Measurements from ENCODE around the gene IP6K3.

DNA sequence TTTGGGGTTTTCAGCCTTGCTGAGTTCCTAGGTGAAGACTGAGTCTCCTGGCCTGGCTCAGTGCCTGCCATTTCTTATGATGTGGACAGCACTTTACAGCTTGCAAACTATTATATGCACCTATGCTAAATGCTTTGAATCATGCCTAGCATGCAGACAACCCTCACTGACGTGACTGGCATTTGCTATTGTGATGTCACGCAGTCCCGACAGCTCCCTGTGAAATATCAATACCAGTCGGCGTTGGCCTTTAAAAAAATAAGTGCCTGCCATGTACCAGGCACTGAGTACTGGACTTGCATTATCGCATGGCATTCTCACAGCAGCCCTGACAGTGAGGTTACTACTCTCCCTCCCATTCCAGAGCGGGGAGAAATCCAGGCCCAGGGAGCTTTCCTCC lies 70.7 kb downstream of the IP6K3 start:
- TF ChIP-seq, protein P1, sequence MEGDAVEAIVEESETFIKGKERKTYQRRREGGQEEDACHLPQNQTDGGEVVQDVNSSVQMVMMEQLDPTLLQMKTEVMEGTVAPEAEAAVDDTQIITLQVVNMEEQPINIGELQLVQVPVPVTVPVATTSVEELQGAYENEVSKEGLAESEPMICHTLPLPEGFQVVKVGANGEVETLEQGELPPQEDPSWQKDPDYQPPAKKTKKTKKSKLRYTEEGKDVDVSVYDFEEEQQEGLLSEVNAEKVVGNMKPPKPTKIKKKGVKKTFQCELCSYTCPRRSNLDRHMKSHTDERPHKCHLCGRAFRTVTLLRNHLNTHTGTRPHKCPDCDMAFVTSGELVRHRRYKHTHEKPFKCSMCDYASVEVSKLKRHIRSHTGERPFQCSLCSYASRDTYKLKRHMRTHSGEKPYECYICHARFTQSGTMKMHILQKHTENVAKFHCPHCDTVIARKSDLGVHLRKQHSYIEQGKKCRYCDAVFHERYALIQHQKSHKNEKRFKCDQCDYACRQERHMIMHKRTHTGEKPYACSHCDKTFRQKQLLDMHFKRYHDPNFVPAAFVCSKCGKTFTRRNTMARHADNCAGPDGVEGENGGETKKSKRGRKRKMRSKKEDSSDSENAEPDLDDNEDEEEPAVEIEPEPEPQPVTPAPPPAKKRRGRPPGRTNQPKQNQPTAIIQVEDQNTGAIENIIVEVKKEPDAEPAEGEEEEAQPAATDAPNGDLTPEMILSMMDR (IDR thresholded peaks at IDR 0.05): no peak
- no peak for TF ChIP-seq POLR2A (IDR thresholded peaks at IDR 0.05)
